H1 (cell line): ENCODE measurements around the gene CHMP4A. TPM values are rescaled to one million over a fixed set of nuclear protein-coding genes. Genes with fewer than 3 reads are reported as not detected.
"Not testable (repeated sequence)": the region's sequence is repeated elsewhere in the genome, so short reads cannot be mapped to it uniquely, and the experiment has no call there.

ENCODE experiments used
- CTCF ChIA-PET: fragments of 300-600 bp; sonication (Branson Sonifier 250); formaldehyde crosslinking; loops from one replicate; lab custom pipeline; 2021; ENCODE audit not compliant: partially characterized antibody; lab: Charles Lee
- POLR2A ChIA-PET: fragments of 300-600 bp; sonication (Branson Sonifier 250); formaldehyde crosslinking; loops from one replicate; lab custom pipeline; 2021; ENCODE audit warnings: inconsistent platforms; ENCODE audit not compliant: partially characterized antibody; lab: Charles Lee
- DNase-seq, 2 experiments: peaks; one replicate each; pipeline versions ENCODE4 v3.0.0 to v3.0.0-alpha.2; 2010 to 2022; ENCODE audit warnings: low spot score in 2 of 2, low read depth in 1 of 2, mixed read lengths in 1 of 2
- FAIRE-seq: peaks from 2 replicates; lab custom pipeline; 2011; peaks lifted over from hg19 to GRCh38; lab: Jason Lieb, UNC
- H2AFZ ChIP-seq: 2 replicates; pipeline ENCODE4 v1.8.1; 2012; ENCODE audit warnings: low read length, inconsistent platforms
- H2AK5ac ChIP-seq: 2 replicates; pipeline ENCODE4 v1.6.1; 2013; ENCODE audit warnings: low read depth, low read length
- H2BK120ac ChIP-seq: replicated peaks from 2 replicates; pipeline ENCODE3; 2013; ENCODE audit warnings: low read depth, low read length, inconsistent platforms
- H2BK12ac ChIP-seq: 2 replicates; pipeline ENCODE4 v1.6.1; 2013; ENCODE audit warnings: low read depth, low read length
- H2BK15ac ChIP-seq: 2 replicates; pipeline ENCODE4 v1.6.1; 2013; ENCODE audit warnings: low read length
- H2BK20ac ChIP-seq: 2 replicates; pipeline ENCODE4 v1.6.1; 2013; ENCODE audit warnings: low read length
- H2BK5ac ChIP-seq: 2 replicates; pipeline ENCODE4 v1.6.1; 2013; ENCODE audit warnings: low read depth, low read length
- H3K14ac ChIP-seq: 2 replicates; pipeline ENCODE4 v1.6.1; 2013; ENCODE audit warnings: inconsistent platforms; ENCODE audit not compliant: insufficient read length
- H3K18ac ChIP-seq: 2 replicates; pipeline ENCODE4 v1.6.1; 2013; ENCODE audit warnings: low read length; ENCODE audit errors: extremely low read depth
- H3K23ac ChIP-seq: 2 replicates; pipeline ENCODE4 v1.6.1; 2013; ENCODE audit warnings: inconsistent platforms; ENCODE audit not compliant: insufficient read length
- H3K23me2 ChIP-seq: 2 replicates; pipeline ENCODE4 v1.6.1; 2013; ENCODE audit warnings: low read depth, low read length
- H3K27ac ChIP-seq: 2 replicates; pipeline ENCODE4 v1.6.1; 2011; ENCODE audit warnings: low read depth, low read length, inconsistent platforms
- H3K27me3 ChIP-seq, 4 experiments: replicated peaks in 1 of 4; 1 replicate in 1 of 4; 2 replicates in 3 of 4; pipeline versions ENCODE4 v1.6.1 to v1.8.1; 2011 to 2013; ENCODE audit warnings: low read length in 3 of 4, mild to moderate bottlenecking in 3 of 4, inconsistent platforms in 2 of 4, mixed read lengths in 2 of 4, moderate library complexity in 1 of 4; ENCODE audit not compliant: control insufficient read depth in 3 of 4, insufficient read depth in 3 of 4; ENCODE audit errors: extremely low read depth in 1 of 4
- H3K36me3 ChIP-seq, 4 experiments: 2 replicates each; pipeline versions ENCODE4 v1.6.1 to v1.8.1; 2011 to 2013; ENCODE audit warnings: mild to moderate bottlenecking in 4 of 4, low read length in 3 of 4, moderate library complexity in 2 of 4, control low read depth in 1 of 4, inconsistent platforms in 1 of 4; ENCODE audit not compliant: insufficient read depth in 4 of 4, control insufficient read depth in 2 of 4
- H3K4ac ChIP-seq: replicated peaks from 2 replicates; pipeline ENCODE3; 2013; ENCODE audit warnings: low read length, low read depth, mixed read lengths, inconsistent platforms; ENCODE audit not compliant: insufficient read length
- H3K4me1 ChIP-seq, 4 experiments: replicated peaks in 1 of 4; 1 replicate in 1 of 4; 2 replicates in 3 of 4; pipeline versions ENCODE4 v1.6.1 to v1.8.1; 2011 to 2013; ENCODE audit warnings: low read length in 3 of 4, inconsistent platforms in 2 of 4, mixed read lengths in 1 of 4; ENCODE audit not compliant: insufficient read depth in 4 of 4, control insufficient read depth in 3 of 4
- H3K4me2 ChIP-seq, 2 experiments: 2 replicates each; pipeline versions ENCODE4 v1.6.1 to v1.8.1; 2011 to 2013; ENCODE audit warnings: low read depth in 2 of 2, low read length in 2 of 2, control low read depth in 1 of 2, inconsistent platforms in 1 of 2, mild to moderate bottlenecking in 1 of 2; ENCODE audit not compliant: insufficient read depth in 1 of 2
- H3K4me3 ChIP-seq, 4 experiments: fragments of 200-600, 300-600 bp in 1 of 4; sonication (generic), shearing (Covaris generic), sonication (Bioruptor Twin) in 1 of 4; 2 replicates each; pipeline versions ENCODE4 v1.5.1 to v1.8.1; 2011 to 2016; ENCODE audit warnings: low read length in 4 of 4, low read depth in 3 of 4, control low read depth in 2 of 4, inconsistent platforms in 2 of 4, mild to moderate bottlenecking in 2 of 4, mixed read lengths in 1 of 4, moderate library complexity in 1 of 4; ENCODE audit not compliant: insufficient read depth in 2 of 4; ENCODE audit errors: extremely low read depth in 1 of 4
- H3K56ac ChIP-seq: replicated peaks from 2 replicates; pipeline ENCODE3; 2013; ENCODE audit warnings: low read depth, mild to moderate bottlenecking, mixed read lengths, low read length, inconsistent platforms; ENCODE audit not compliant: insufficient read length
- H3K79me1 ChIP-seq: 2 replicates; pipeline ENCODE4 v1.6.1; 2013; ENCODE audit warnings: low read depth, low read length, control low read depth
- H3K79me2 ChIP-seq, 2 experiments: 2 replicates each; pipeline versions ENCODE4 v1.6.1 to v1.8.1; 2012 to 2013; ENCODE audit warnings: low read length in 2 of 2, mild to moderate bottlenecking in 2 of 2, inconsistent platforms in 1 of 2; ENCODE audit not compliant: insufficient read depth in 2 of 2, control insufficient read depth in 1 of 2
- H3K9ac ChIP-seq, 4 experiments: replicated peaks in 1 of 4; 1 replicate in 1 of 4; 2 replicates in 3 of 4; pipeline versions ENCODE4 v1.6.1 to v1.8.1; 2011 to 2013; ENCODE audit warnings: low read depth in 3 of 4, low read length in 3 of 4, control low read depth in 2 of 4, mild to moderate bottlenecking in 2 of 4, moderate library complexity in 2 of 4, inconsistent platforms in 1 of 4; ENCODE audit errors: extremely low read depth in 1 of 4
- H3K9me3 ChIP-seq, 2 experiments: 2 replicates each; pipeline versions ENCODE4 v1.6.1 to v1.8.1; 2012 to 2013; ENCODE audit warnings: mild to moderate bottlenecking in 2 of 2, moderate library complexity in 2 of 2, control low read depth in 1 of 2, inconsistent platforms in 1 of 2, low read depth in 1 of 2, low read length in 1 of 2, mixed read lengths in 1 of 2; ENCODE audit not compliant: insufficient read depth in 2 of 2
- H4K20me1 ChIP-seq, 2 experiments: replicated peaks in 1 of 2; 2 replicates each; pipeline versions ENCODE3 to v1.8.1; 2011 to 2013; ENCODE audit warnings: inconsistent platforms in 2 of 2, low read length in 2 of 2, mild to moderate bottlenecking in 1 of 2; ENCODE audit not compliant: insufficient read depth in 2 of 2, control insufficient read depth in 1 of 2
- H4K5ac ChIP-seq: 2 replicates; pipeline ENCODE4 v1.6.1; 2013; ENCODE audit warnings: low read length, low read depth, mixed read lengths, inconsistent platforms; ENCODE audit not compliant: insufficient read length
- H4K8ac ChIP-seq: 2 replicates; pipeline ENCODE4 v1.8.0; 2013; ENCODE audit warnings: mild to moderate bottlenecking, moderate library complexity, low read length, inconsistent platforms; ENCODE audit not compliant: insufficient read depth; ENCODE audit errors: extremely low read depth
- H4K91ac ChIP-seq: replicated peaks from 2 replicates; pipeline ENCODE3; 2013; ENCODE audit warnings: low read length, mixed read lengths, inconsistent platforms; ENCODE audit not compliant: insufficient read length
- WGBS, 2 experiments: shearing (Covaris generic) in 1 of 2; methylation state at CpG; one replicate each; pipeline versions ENCODE4 v1.1.6 to v1.1.7; 2013 to 2015; ENCODE audit warnings: low lambda C conversion rate in 2 of 2, mixed read lengths in 2 of 2, inconsistent platforms in 1 of 2, low coverage in 1 of 2, missing lambda C conversion rate in 1 of 2; ENCODE audit not compliant: insufficient replicate concordance in 2 of 2, insufficient coverage in 1 of 2, insufficient read length in 1 of 2; ENCODE audit errors: extremely low coverage in 1 of 2, missing lambda C conversion rate in 1 of 2; 5-methylcytosine and 5-hydroxymethylcytosine counted together
- polyA plus RNA-seq, 7 experiments: library from polyadenylated mRNA; depleted of rRNA in 3 of 7; stranded (reverse) in 5 of 7; unstranded in 2 of 7; fragments of >200 nt in 5 of 7; fragments of 200-250 nt in 2 of 7; gene quantifications; 1 replicate in 5 of 7; 2 replicates in 1 of 7; 4 replicates in 1 of 7; pipeline versions ENCODE4 v1.2.1 to v1.2.3, GENCODE V29; 2011 to 2013; ENCODE audit warnings: missing spikeins in 2 of 7, mixed read lengths in 2 of 7
- total RNA-seq: library from RNA; stranded (reverse); fragmentation: NEBNext Ultra II Directional; extraction: Animal tissue kit (Norgen Biotek cat#: 25700); gene quantifications from 2 replicates; pipeline ENCODE4 v1.2.1, GENCODE V29; 2021

The CHMP4A gene
- total and polyA plus RNA-seq, 2 of the 8 experiments (the other 6 are each of a cell fraction or from before 2014, with no cell fraction given): 32.9 to 37.6 TPM

GRCh38 chr14:24216876-24217275, 3.6 kb upstream of the CHMP4A start:
- WGBS, 2 experiments: 92% methylated on average over 1 of the region's 1 CpG; no CpG with 5 or more reads in 1 of the 2 experiments
- not testable (repeated sequence) for H3K4me1 ChIP-seq, H3K23ac ChIP-seq, H3K23me2 ChIP-seq, FAIRE-seq, H4K91ac ChIP-seq, H4K8ac ChIP-seq, H3K27ac ChIP-seq, H3K18ac ChIP-seq, H4K5ac ChIP-seq, H3K4me2 ChIP-seq, DNase-seq, H2BK15ac ChIP-seq, H3K4me3 ChIP-seq, H3K4ac ChIP-seq, H3K9me3 ChIP-seq, H2BK20ac ChIP-seq, H3K79me1 ChIP-seq, H2AK5ac ChIP-seq, H2BK5ac ChIP-seq, H3K14ac ChIP-seq, H4K20me1 ChIP-seq, H3K27me3 ChIP-seq, H2BK12ac ChIP-seq, H2AFZ ChIP-seq, H3K56ac ChIP-seq, H2BK120ac ChIP-seq, H3K9ac ChIP-seq, H3K36me3 ChIP-seq
- peaks cover 0 to 14% of the 10 kb centered on the region in 2 experiments; a peak in 2 of 4 replicates for H3K79me2 ChIP-seq
- ChIA-PET CTCF (interaction anchor here (0.8 to 2.1 kb wide), 6 partner anchors 9 to 81 kb away, joined by 3 to 6 read pairs (median 3); no protein-coding TSS in a partner anchor), POLR2A (interaction anchor here (1.4 to 3.3 kb wide), 4 partner anchors 11 to 54 kb away, joined by 5 to 13 read pairs (median 10); partner anchors contain the start of genes RABGGTA and TINF2)
